Endodermal cell (in vitro differentiated cells): ENCODE results near the gene TNFRSF4. TPM values are rescaled to one million over a fixed set of nuclear protein-coding genes. Genes with fewer than 3 reads are reported as not detected.

Experiments
- DNase-seq: peaks from one replicate; pipeline ENCODE4 v3.0.0-alpha.2; 2017
- H3K27ac ChIP-seq: 2 replicates; pipeline ENCODE4 v1.5.1; 2013; ENCODE audit warnings: mild to moderate bottlenecking, low read depth, low read length, moderate library complexity
- H3K27me3 ChIP-seq: 2 replicates; pipeline ENCODE4 v1.6.1; 2013; ENCODE audit warnings: mild to moderate bottlenecking, low read length, moderate library complexity; ENCODE audit not compliant: insufficient read depth, control insufficient read depth, poor library complexity, severe bottlenecking
- H3K36me3 ChIP-seq: 2 replicates; pipeline ENCODE4 v1.7.0; 2013; ENCODE audit warnings: mild to moderate bottlenecking, low read length, moderate library complexity; ENCODE audit not compliant: control insufficient read depth, insufficient read depth
- H3K4me1 ChIP-seq: one replicate; pipeline ENCODE4 v1.7.0; 2013; ENCODE audit warnings: low read length; ENCODE audit not compliant: control insufficient read depth, insufficient read depth
- H3K4me3 ChIP-seq: 2 replicates; pipeline ENCODE4 v1.5.1; 2013; ENCODE audit warnings: mild to moderate bottlenecking, low read length, moderate library complexity
- H3K9ac ChIP-seq: 2 replicates; pipeline ENCODE4 v1.6.1; 2013; ENCODE audit warnings: mild to moderate bottlenecking, low read length, moderate library complexity; ENCODE audit not compliant: poor library complexity, severe bottlenecking; ENCODE audit errors: extremely low read depth
- H3K9me3 ChIP-seq: 2 replicates; pipeline ENCODE4 v1.6.1; 2013; ENCODE audit warnings: mild to moderate bottlenecking, low read length, moderate library complexity; ENCODE audit not compliant: control insufficient read depth
- H3K27ac Mint-ChIP-seq: 2 replicates; pipeline ENCODE4 v1.8.0; 2020; ENCODE audit warnings: mixed read lengths
- H3K27me3 Mint-ChIP-seq: 2 replicates; pipeline ENCODE4 v1.8.0; 2021; ENCODE audit warnings: mild to moderate bottlenecking, mixed read lengths; ENCODE audit not compliant: insufficient read depth
- H3K36me3 Mint-ChIP-seq: 2 replicates; pipeline ENCODE4 v1.8.0; 2020; ENCODE audit warnings: low read depth, mixed read lengths
- H3K4me1 Mint-ChIP-seq: 2 replicates; pipeline ENCODE4 v1.8.0; 2020; ENCODE audit warnings: mixed read lengths
- H3K4me3 Mint-ChIP-seq: 2 replicates; pipeline ENCODE4 v1.8.0; 2020; ENCODE audit warnings: mild to moderate bottlenecking, moderate library complexity, mixed read lengths
- H3K9me3 Mint-ChIP-seq: 2 replicates; pipeline ENCODE4 v1.8.0; 2020; ENCODE audit warnings: mild to moderate bottlenecking, mixed read lengths
- WGBS, 2 experiments: methylation state at CpG; one replicate each; pipeline versions ENCODE4 v1.1.5 to v1.1.7; 2013; ENCODE audit warnings: missing lambda C conversion rate in 2 of 2, mixed read lengths in 1 of 2; ENCODE audit not compliant: insufficient coverage in 1 of 2, insufficient read length in 1 of 2; 5-methylcytosine and 5-hydroxymethylcytosine counted together
- total RNA-seq, 2 donors: library from RNA; stranded (reverse); fragmentation: NEBNext Ultra II Directional in 1 of 2; extraction: Animal tissue kit (Norgen Biotek cat#: 25700) in 1 of 2; gene quantifications; 2 replicates in 1 of 2; 3 replicates in 1 of 2; pipeline ENCODE4 v1.2.1, GENCODE V29; 2021
- TF ChIP-seq, protein P1 (sequence below): fragments of 200-600 bp; sonication (generic); conservative IDR thresholded peaks from 2 replicates; pipeline ENCODE4 v1.5.0; 2021; ENCODE audit warnings: antibody characterized with exemption, mild to moderate bottlenecking

TNFRSF4 gene
- total RNA-seq, 2 donors from 2014 or later, result 0.20 TPM; not detected in 1

DNA sequence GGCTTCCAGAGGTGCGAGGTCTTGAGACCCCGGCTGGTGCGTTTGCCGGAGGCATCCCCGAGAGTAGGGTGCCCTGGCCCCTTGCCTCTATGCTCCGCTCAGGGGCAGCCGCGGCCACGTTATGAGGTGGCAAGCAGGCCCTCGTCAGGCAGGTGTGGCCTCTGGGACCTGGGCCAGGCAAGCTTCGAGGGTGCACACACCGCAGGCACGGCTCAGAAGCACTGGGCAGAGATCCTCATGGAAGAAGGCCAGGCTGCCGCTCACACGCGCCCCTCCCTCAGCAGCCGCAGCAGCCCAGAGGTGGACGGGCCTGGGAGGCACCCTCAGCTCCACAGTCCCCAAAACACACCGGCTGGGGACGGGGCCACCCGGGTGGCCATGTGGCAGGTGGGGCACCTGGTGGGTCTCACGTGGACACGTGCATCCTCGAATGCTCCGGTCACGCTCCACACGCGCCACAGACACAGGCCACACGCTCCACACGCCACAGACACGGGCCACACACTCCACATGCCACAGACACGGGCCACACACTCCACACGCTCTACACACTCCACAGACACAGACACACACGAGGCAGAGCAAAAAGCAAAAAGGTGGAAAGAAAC is 11.4 kb upstream of the TNFRSF4 start:
- DNase-seq, result no peak
- TF ChIP-seq, protein P1, sequence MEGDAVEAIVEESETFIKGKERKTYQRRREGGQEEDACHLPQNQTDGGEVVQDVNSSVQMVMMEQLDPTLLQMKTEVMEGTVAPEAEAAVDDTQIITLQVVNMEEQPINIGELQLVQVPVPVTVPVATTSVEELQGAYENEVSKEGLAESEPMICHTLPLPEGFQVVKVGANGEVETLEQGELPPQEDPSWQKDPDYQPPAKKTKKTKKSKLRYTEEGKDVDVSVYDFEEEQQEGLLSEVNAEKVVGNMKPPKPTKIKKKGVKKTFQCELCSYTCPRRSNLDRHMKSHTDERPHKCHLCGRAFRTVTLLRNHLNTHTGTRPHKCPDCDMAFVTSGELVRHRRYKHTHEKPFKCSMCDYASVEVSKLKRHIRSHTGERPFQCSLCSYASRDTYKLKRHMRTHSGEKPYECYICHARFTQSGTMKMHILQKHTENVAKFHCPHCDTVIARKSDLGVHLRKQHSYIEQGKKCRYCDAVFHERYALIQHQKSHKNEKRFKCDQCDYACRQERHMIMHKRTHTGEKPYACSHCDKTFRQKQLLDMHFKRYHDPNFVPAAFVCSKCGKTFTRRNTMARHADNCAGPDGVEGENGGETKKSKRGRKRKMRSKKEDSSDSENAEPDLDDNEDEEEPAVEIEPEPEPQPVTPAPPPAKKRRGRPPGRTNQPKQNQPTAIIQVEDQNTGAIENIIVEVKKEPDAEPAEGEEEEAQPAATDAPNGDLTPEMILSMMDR, result no peak
- no peaks in the 10 kb centered on the region for H3K4me1 Mint-ChIP-seq
- H3K27ac Mint-ChIP-seq, result no peak overlapping the region
- Histone ChIP-seq H3K9me3 (no peaks in the 10 kb centered on the region), H3K27me3 (no peaks in the 10 kb centered on the region), H3K9ac (no peak overlapping the region), H3K4me3 (no peak overlapping the region), H3K27ac (no peak overlapping the region), H3K36me3 (peaks cover 45% of the 10 kb centered on the region), H3K4me1 (no peaks in the 10 kb centered on the region)
- no peaks in the 10 kb centered on the region for H3K9me3 Mint-ChIP-seq
- WGBS, 2 experiments, result 93 to 95% methylated on average over 9 to 34 of the region's 34 CpGs
- peaks cover 57% of the 10 kb centered on the region for H3K36me3 Mint-ChIP-seq
- H3K4me3 Mint-ChIP-seq, result no peak overlapping the region
- no peaks in the 10 kb centered on the region for H3K27me3 Mint-ChIP-seq

DNA sequence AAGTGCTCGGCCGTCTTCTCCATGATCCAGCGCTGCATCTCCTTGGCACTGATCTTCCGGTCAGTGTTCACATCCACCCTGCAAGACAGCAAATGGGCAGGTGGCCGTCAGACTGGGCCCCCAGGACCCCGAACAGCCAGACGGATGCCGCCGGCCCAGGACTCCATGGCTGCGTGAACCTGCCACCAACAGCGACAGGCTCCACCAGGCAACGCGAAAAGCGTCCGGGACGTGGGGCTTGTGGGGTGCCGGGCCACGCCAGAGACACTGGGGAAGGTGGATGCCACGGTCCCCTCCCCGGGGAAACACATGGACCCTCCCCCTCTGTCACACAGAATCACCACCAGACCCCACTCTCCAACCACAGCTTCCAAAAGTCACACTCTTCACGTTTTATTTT is 9.9 kb upstream of the TNFRSF4 start:
- WGBS, 2 experiments, result 94 to 97% methylated on average over 11 to 21 of the region's 21 CpGs
- no peak overlapping the region for H3K27ac Mint-ChIP-seq

DNA sequence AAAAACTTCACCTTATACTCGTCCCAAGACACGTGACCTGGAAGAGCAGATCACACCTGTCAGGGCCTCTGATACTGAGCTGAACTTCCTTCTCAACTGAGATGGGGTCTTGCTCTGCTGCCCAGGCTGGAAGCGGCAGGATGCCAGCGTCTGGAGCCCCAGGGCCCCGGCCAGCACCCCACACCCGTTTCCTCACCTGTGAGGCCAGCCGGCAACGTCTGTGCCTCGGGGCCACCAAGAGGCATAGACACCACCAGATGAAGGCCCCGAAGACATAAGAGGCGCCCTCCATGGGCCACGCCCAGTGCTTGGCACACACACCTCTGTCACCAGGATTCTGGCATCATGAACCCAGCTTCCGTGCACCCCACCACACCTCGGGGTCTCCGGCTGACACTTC is 9.4 kb upstream of the TNFRSF4 start:
- Histone ChIP-seq H3K4me3 (no peak overlapping the region), H3K36me3 (peaks cover 32% of the 10 kb centered on the region), H3K27ac (no peak overlapping the region), H3K27me3 (no peaks in the 10 kb centered on the region), H3K9me3 (no peaks in the 10 kb centered on the region), H3K4me1 (no peaks in the 10 kb centered on the region), H3K9ac (no peak overlapping the region)
- peak overlapping the region; percentile 66 for H3K27ac Mint-ChIP-seq
- TF ChIP-seq, protein P1, result no peak
- H3K4me1 Mint-ChIP-seq, result no peaks in the 10 kb centered on the region
- WGBS, 2 experiments, result 95 to 100% methylated on average over 6 to 15 of the region's 15 CpGs
- H3K36me3 Mint-ChIP-seq, result peaks cover 52% of the 10 kb centered on the region
- H3K4me3 Mint-ChIP-seq, result no peak overlapping the region
- H3K9me3 Mint-ChIP-seq, result no peaks in the 10 kb centered on the region
- DNase-seq, result no peak
- H3K27me3 Mint-ChIP-seq, result no peaks in the 10 kb centered on the region

More for the DNA sequence above, 9.9 kb upstream of the TNFRSF4 start:
- H3K4me3 ChIP-seq, result no peak overlapping the region
- Mint-ChIP-seq H3K4me1 (no peaks in the 10 kb centered on the region), H3K27me3 (no peaks in the 10 kb centered on the region), H3K9me3 (no peaks in the 10 kb centered on the region), H3K36me3 (peaks cover 55% of the 10 kb centered on the region), H3K4me3 (no peak overlapping the region)
- TF ChIP-seq, protein P1, result no peak
- peaks cover 37% of the 10 kb centered on the region for H3K36me3 ChIP-seq
- no peaks in the 10 kb centered on the region for H3K9me3 ChIP-seq
- no peak overlapping the region for H3K9ac ChIP-seq
- H3K4me1 ChIP-seq, result no peaks in the 10 kb centered on the region
- H3K27me3 ChIP-seq, result no peaks in the 10 kb centered on the region
- H3K27ac ChIP-seq, result no peak overlapping the region
- no peak for DNase-seq
